Astrocyte (in vitro differentiated cells and primary cell): ENCODE measurements around the gene ZNF385D.

ENCODE experiments used
- CTCF ChIP-seq: IDR thresholded peaks from 2 replicates; pipeline ENCODE4 v1.5.1; 2011; ENCODE audit warnings: low read depth, mild to moderate bottlenecking, inconsistent platforms, low read length, moderate library complexity; ENCODE audit not compliant: insufficient read depth
- EZH2 ChIP-seq: IDR thresholded peaks from 2 replicates; pipeline ENCODE4 v1.6.1; 2012; ENCODE audit warnings: mild to moderate bottlenecking, low read length, inconsistent platforms; ENCODE audit not compliant: insufficient read depth

GRCh38 chr3:21785765-21786437, 34.9 kb upstream of the ZNF385D start:
- no peak for TF ChIP-seq CTCF
- TF ChIP-seq EZH2 = no peak
